Progenitor cell of endocrine pancreas (in vitro differentiated cells): Measurements from ENCODE around the gene SLC50A1. TPM values are rescaled to one million over a fixed set of nuclear protein-coding genes. Genes with fewer than 3 reads are reported as not detected.

Source experiments
- DNase-seq: peaks from one replicate; pipeline ENCODE4 v3.0.0; 2021; ENCODE audit warnings: low spot score; ENCODE audit not compliant: unreplicated experiment
- H3K27ac Mint-ChIP-seq: 2 replicates; pipeline ENCODE4 v1.8.0; 2021; ENCODE audit warnings: mild to moderate bottlenecking, moderate library complexity, mixed read lengths
- H3K27me3 Mint-ChIP-seq: 2 replicates; pipeline ENCODE4 v1.8.0; 2021; ENCODE audit warnings: mixed read lengths
- H3K36me3 Mint-ChIP-seq: 2 replicates; pipeline ENCODE4 v1.8.0; 2022; ENCODE audit warnings: mixed read lengths; ENCODE audit not compliant: insufficient read depth
- H3K4me1 Mint-ChIP-seq: 2 replicates; pipeline ENCODE4 v1.8.0; 2021; ENCODE audit warnings: low read depth, mixed read lengths
- H3K4me3 Mint-ChIP-seq: 2 replicates; pipeline ENCODE4 v1.8.0; 2021; ENCODE audit warnings: low read depth, mild to moderate bottlenecking, moderate library complexity, mixed read lengths
- H3K9me3 Mint-ChIP-seq: 2 replicates; pipeline ENCODE4 v1.8.0; 2021; ENCODE audit warnings: low read depth, mixed read lengths
- CTCF ChIP-seq: fragments of 200-600 bp; sonication (generic); IDR thresholded peaks from one replicate; pipeline ENCODE4 v1.5.0; 2021; ENCODE audit warnings: antibody characterized with exemption, mild to moderate bottlenecking; ENCODE audit not compliant: unreplicated experiment
- total RNA-seq: library from RNA; stranded (reverse); gene quantifications from 2 replicates; pipeline ENCODE4 v1.2.1, GENCODE V29; 2021

The SLC50A1 gene
- total RNA-seq, 1 donor from 2014 or later = 33.3 TPM

- Mint-ChIP-seq H3K27ac (no peak overlapping the region), H3K4me1 (peaks cover 19% of the 10 kb centered on the region), H3K27me3 (peaks cover 2% of the 10 kb centered on the region), H3K36me3 (peaks cover 4% of the 10 kb centered on the region), H3K4me3 (no peak overlapping the region), H3K9me3 (no peaks in the 10 kb centered on the region)
- TF ChIP-seq CTCF = no peak
- DNase-seq = no peak
These were observed 33.9 kb downstream of the SLC50A1 start for GRCh38 chr1:155169541-155169940.

GRCh38 chr1:155170101-155170785 is 34.6 kb downstream of the SLC50A1 start:
- Mint-ChIP-seq H3K4me3 (no peak overlapping the region), H3K9me3 (no peaks in the 10 kb centered on the region), H3K36me3 (peaks cover 4% of the 10 kb centered on the region), H3K4me1 (peaks cover 25% of the 10 kb centered on the region), H3K27me3 (peaks cover 2% of the 10 kb centered on the region), H3K27ac (no peak overlapping the region)
- no peak for DNase-seq
- TF ChIP-seq CTCF = no peak

GRCh38 chr1:155170806-155171205 is 35.2 kb downstream of the SLC50A1 start:
- Mint-ChIP-seq H3K27me3 (peaks cover 2% of the 10 kb centered on the region), H3K4me3 (peak overlapping the region; percentile 9), H3K36me3 (peaks cover 4% of the 10 kb centered on the region), H3K4me1 (peaks cover 25% of the 10 kb centered on the region), H3K9me3 (no peaks in the 10 kb centered on the region), H3K27ac (no peak overlapping the region)
- no peak for DNase-seq
- no peak for TF ChIP-seq CTCF

GRCh38 chr1:155171836-155172731 is 36.4 kb downstream of the SLC50A1 start:
- Mint-ChIP-seq H3K27ac (peak overlapping the region; percentile 96), H3K36me3 (peaks cover 4% of the 10 kb centered on the region), H3K9me3 (no peaks in the 10 kb centered on the region), H3K27me3 (peaks cover under 1% of the 10 kb centered on the region), H3K4me3 (peak overlapping the region; percentile 93), H3K4me1 (peaks cover 32% of the 10 kb centered on the region)
- DNase-seq = no peak
- TF ChIP-seq CTCF = no peak

- no peaks in the 10 kb centered on the region for H3K27me3 Mint-ChIP-seq
- peaks cover 6% of the 10 kb centered on the region for H3K36me3 Mint-ChIP-seq
- peak within 1 kb of the TSS; percentile 93 for H3K4me3 Mint-ChIP-seq
- DNase-seq = peak; percentile 90
- peak; percentile 92 for TF ChIP-seq CTCF
- H3K27ac Mint-ChIP-seq = peak within 1 kb of the TSS; percentile 96
- peaks cover 29% of the 10 kb centered on the region for H3K4me1 Mint-ChIP-seq
- no peaks in the 10 kb centered on the region for H3K9me3 Mint-ChIP-seq
These were observed 37.3 kb downstream of the SLC50A1 start, which contains the start of gene KRTCAP2 for GRCh38 chr1:155172732-155173477. KRTCAP2 (minus strand) TSS chr1:155173304; CDS start chr1:155173224, 80 bp downstream.
